ENCODE results near the gene TEDC1.
"Not testable (repeated sequence)": the region's sequence is repeated elsewhere in the genome, so short reads cannot be mapped to it uniquely, and the experiment has no call there.

Gene TEDC1

GRCh38 chr14:105537580-105538474, 46.8 kb downstream of the TEDC1 start:
- DNase-seq (ENCODE audit: low read depth in 2 of 2, low spot score in 1 of 2), result peak in 1 of 2 donors; percentile 52

- DNase-seq (ENCODE audit: low read depth in 2 of 2, low spot score in 1 of 2), result no peak
These were observed 47.5 kb downstream of the TEDC1 start for GRCh38 chr14:105538481-105539049.

GRCh38 chr14:105540811-105541210, 49.8 kb downstream of the TEDC1 start:
- no peak for DNase-seq (ENCODE audit: low read depth in 2 of 2, low spot score in 1 of 2)

GRCh38 chr14:105541218-105541875, 50.3 kb downstream of the TEDC1 start:
- DNase-seq (ENCODE audit: low read depth in 2 of 2, low spot score in 1 of 2), result no peak

- DNase-seq (ENCODE audit: low read depth in 2 of 2, low spot score in 1 of 2), result not testable (repeated sequence)
These were observed 54.6 kb downstream of the TEDC1 start for GRCh38 chr14:105545676-105546075.

- not testable (repeated sequence) for DNase-seq (ENCODE audit: low read depth in 2 of 2, low spot score in 1 of 2)
These were observed 55.4 kb downstream of the TEDC1 start for GRCh38 chr14:105546410-105546809.

GRCh38 chr14:105547072-105547471, 56.0 kb downstream of the TEDC1 start:
- DNase-seq (ENCODE audit: low read depth in 2 of 2, low spot score in 1 of 2), result not testable (repeated sequence)

- no peak for DNase-seq (ENCODE audit: low read depth in 2 of 2, low spot score in 1 of 2)
These were observed 56.7 kb downstream of the TEDC1 start for GRCh38 chr14:105547741-105548169.

All from stimulated activated CD8-positive, alpha-beta memory T cell treated with anti-CD3 and anti-CD28 coated beads, Interleukin-4, amount 100 ng/mL, for 4 hours (primary cell).